ENCODE results near the gene BRF1.

DNA sequence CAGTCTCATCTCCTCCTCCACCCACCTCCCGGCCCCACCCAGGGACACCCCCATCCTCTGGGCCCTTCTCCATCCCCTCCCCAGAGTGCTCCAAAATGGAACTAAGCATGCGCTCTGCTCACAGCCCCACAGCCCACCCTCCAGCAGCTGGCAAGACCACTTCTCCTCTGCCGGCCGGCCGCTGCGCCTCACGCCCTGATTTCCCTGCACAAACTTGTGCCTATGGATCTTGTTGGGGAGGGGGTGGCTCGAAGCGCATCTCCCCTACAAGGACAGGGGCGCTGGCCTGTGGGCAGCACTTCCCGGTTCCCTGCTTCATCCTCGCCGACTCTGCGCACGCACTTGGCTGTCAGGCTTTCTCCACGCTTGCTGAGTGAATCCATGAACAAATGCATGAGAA lies 100.2 kb downstream of the BRF1 start:
- TF ChIP-seq, protein P1, sequence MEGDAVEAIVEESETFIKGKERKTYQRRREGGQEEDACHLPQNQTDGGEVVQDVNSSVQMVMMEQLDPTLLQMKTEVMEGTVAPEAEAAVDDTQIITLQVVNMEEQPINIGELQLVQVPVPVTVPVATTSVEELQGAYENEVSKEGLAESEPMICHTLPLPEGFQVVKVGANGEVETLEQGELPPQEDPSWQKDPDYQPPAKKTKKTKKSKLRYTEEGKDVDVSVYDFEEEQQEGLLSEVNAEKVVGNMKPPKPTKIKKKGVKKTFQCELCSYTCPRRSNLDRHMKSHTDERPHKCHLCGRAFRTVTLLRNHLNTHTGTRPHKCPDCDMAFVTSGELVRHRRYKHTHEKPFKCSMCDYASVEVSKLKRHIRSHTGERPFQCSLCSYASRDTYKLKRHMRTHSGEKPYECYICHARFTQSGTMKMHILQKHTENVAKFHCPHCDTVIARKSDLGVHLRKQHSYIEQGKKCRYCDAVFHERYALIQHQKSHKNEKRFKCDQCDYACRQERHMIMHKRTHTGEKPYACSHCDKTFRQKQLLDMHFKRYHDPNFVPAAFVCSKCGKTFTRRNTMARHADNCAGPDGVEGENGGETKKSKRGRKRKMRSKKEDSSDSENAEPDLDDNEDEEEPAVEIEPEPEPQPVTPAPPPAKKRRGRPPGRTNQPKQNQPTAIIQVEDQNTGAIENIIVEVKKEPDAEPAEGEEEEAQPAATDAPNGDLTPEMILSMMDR (IDR thresholded peaks at IDR 0.05) = no peak
- no peak for TF ChIP-seq POLR2A (IDR thresholded peaks at IDR 0.05)

Data from thyroid gland (tissue), 4 donors.